ENCODE results near the gene FAM72B.
"Not testable (repeated sequence)": the region's sequence is repeated elsewhere in the genome, so short reads cannot be mapped to it uniquely, and the experiment has no call there.

- not testable (repeated sequence) for TF ChIP-seq CTCF, POLR2A (IDR thresholded peaks at IDR 0.05)
These were observed 28.3 kb downstream of the FAM72B start for GRCh38 chr1:121155671-121156358.
